Stimulated activated CD4-positive, alpha-beta T cell treated with anti-CD3 and anti-CD28 coated beads, Interleukin-1b, Interleukin-23, amount 100 ng/mL, for 4 hours (primary cell): Measurements from ENCODE around the gene VPS8.
A peak's percentile ranks its signal among the peaks of the same experiment; 100 is the strongest.

ENCODE experiments used
- DNase-seq, 2 donors: peaks; one replicate each; pipeline ENCODE4 v3.0.0-alpha.2; 2020; ENCODE audit warnings: low read depth in 2 of 2

The VPS8 gene

GRCh38 chr3:184811999-184812661 is at the start of gene VPS8:
VPS8 (plus strand) TSS chr3:184812166; CDS start chr3:184824633, 12,467 bp downstream.
- peak; percentile 92 to 96 for DNase-seq

DNA sequence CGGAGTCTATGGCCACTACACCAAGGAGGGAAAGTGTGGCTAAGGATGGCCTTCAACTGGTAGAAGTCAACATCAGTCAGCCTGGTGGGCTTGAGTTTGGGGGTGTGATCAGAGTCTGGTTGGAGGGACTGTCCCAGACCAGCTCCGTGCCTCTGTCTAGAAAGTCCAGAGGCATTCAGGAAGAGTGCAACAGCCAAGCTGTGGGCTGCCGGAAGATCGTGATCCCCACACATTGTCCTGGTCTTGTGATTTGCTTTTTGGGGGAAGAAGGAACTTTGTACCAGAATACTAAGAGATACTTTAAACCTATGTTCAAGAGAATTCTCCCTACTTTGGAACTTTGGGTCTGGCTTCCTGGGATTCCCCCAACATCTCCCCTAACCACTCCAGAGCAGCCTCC is 47.8 kb upstream of the VPS8 start:
- no peak for DNase-seq

- no peak for DNase-seq
Observed at GRCh38 chr3:184765047-184765729, 46.8 kb upstream of the VPS8 start.

DNA sequence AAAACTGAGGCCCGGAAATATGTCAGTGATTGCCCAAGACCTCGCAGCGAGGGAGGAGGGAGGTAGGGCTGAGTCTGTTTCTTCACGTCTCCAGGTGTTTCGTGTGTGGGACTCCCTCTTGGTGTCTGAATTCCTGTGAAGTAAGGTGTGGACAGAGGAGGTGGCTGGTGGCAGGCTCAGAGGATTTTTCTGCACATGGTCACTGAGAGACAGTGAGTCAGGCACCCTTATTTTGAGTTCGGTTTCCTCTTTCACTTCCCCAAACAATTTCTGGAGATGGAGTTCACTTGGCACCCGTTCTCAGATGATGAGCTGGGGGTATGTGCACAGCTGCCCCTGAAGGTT is 46.3 kb upstream of the VPS8 start:
- no peak for DNase-seq

GRCh38 chr3:184766555-184767261 is 45.3 kb upstream of the VPS8 start:
- no peak for DNase-seq

GRCh38 chr3:184767377-184767776 is 44.6 kb upstream of the VPS8 start:
- DNase-seq, result no peak

DNA sequence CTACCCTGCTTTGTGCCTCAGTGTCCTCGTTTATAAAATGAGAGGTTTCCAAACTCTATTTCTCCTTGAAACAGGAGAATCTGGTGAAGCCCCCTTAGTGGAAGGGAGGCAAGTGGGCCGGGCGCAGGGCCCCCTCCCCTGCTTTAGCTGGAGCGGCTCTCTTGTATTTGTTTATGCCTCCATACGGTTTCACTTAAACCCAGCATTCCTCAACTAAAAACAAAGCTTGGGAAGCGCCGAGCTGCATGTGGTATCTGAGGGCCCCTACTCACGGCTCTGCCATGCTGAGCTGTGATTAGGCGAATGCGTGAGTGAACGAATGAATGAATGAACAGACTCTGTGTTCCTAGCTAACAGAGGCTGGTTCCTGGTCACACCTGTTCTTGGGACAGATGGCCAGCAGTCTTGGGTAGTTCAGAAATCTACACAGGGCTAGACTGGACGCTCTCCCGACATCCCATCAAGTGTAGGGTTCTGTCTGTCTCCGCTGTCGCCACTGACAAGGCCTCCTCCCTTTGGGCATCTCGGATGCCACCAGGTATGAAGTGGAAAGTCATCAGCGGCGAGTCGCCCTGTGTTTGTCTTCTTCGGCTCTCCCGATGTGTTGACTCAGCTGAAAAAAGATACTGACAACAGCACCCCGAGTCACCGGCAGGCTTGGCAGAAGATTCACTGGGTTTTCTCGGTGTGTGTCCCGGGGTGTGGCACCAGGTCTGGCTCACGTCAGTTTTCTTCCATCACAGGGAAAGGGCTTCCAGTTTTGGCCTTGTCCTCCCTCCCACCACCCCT is 42.4 kb upstream of the VPS8 start:
- DNase-seq, result no peak

GRCh38 chr3:184770541-184770940 is 41.4 kb upstream of the VPS8 start:
- DNase-seq, result no peak

DNA sequence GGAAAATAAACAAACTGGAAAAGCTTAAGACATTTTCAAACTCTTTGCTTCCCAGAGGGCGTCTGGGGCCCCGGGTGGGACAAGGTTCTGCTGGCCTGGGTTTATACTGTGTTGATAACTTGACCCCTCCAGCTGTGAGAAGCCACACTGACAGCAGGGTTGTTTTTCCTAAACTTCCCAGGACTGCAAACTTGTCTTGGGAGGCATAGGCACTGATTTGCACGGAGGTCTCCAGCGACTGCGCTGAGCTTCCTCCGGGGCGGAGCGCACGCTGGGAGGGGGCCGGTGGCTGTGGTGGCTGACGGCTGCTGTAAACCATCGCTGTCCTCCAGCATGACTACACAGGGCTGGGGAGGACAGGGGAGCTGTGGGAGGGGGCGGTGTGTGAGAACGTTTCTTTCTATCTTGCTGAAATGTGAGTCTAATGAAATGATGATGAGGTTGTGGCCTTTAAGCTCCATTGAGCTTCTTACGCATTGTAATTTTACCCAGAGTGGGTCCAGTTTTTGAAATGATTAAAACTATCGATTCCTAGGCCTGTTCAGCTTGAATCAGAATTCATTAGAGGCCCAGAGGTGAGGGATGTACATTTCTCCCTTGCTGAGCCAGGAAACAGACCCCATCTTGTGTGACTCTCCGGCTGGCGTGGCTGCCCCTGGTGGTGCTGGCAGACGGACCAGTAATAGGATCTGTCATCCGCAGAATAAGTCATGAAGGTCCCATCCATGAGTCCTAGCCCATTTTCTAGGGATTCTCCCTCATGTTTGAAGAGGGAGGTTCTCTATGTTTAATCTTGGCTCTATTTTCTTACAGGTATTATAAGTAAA is 40.5 kb upstream of the VPS8 start:
- DNase-seq, result no peak

DNA sequence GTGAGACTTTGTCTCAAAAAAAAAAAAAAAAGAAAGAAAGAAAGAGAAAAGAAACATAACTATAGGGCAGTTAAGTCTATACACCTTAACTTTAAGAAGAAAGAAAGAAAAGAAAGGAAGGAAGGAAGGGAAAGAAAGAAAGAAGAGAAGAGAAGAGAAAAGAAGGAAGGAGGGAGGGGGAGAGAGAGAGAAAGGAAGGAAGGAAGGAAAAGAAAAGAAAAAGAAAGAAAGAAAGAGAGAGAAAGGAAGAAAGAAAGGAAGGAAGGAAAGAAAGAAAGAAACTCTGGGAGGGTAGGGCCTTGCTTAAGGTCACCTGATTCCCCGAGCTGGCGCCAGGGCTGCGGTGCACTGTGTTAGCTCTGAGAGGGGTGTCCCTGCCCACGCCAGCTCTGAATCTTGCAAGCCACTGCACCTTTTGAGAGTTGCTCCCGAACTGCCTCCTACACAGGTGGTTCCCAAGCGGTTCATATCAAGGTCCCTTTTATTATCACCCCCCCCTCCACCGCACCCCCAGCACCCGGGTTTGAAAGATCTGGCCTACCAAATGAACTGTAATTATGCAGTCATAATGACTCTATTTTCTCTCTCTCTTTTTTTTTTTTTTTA is 39.2 kb upstream of the VPS8 start:
- no peak for DNase-seq

DNA sequence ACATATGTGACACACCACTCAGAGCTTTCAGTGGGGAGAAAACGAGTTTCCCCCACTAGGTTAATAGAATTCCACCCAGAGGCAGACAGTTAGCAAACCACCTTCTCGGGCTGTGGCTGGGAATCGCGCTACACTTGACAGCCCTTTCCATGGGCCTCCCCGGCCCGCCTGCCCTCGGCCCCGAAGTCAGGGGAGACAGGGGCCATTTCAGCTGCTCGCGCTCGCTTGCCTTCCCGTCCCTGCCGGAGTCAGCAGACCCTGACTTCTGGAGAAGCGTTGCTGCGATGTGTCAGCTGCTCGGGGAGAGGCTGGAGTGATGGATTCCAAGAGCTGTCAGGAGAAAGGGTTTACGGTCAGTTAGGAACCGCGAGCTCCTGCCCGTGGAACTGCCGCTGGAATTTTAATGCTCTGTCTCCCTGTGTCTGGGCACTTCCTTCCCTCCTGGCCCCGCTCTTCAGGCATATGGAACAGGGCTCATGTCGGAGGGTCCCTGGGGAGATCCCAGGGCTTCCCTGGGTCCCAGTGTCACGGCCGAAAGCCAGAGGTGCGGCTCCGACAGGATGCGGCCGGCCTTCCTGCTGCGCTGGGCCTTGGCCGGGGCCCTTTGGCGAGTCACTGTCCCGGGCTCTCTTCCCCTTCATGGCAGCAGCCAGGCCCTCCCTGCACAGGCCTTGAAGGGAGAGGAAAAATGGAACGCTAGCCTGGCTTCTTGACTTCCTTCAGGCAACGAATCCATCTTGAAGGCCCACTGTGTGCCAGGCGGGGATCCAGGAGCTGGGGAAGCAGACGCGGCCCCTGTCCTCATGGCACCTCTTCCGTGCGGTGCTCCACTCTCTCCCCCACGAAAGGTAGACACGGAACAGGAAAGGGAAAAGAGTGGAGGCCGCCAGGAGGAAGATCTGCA is 38.4 kb upstream of the VPS8 start:
- no peak for DNase-seq

GRCh38 chr3:184776916-184777315 is 35.0 kb upstream of the VPS8 start:
- no peak for DNase-seq

DNA sequence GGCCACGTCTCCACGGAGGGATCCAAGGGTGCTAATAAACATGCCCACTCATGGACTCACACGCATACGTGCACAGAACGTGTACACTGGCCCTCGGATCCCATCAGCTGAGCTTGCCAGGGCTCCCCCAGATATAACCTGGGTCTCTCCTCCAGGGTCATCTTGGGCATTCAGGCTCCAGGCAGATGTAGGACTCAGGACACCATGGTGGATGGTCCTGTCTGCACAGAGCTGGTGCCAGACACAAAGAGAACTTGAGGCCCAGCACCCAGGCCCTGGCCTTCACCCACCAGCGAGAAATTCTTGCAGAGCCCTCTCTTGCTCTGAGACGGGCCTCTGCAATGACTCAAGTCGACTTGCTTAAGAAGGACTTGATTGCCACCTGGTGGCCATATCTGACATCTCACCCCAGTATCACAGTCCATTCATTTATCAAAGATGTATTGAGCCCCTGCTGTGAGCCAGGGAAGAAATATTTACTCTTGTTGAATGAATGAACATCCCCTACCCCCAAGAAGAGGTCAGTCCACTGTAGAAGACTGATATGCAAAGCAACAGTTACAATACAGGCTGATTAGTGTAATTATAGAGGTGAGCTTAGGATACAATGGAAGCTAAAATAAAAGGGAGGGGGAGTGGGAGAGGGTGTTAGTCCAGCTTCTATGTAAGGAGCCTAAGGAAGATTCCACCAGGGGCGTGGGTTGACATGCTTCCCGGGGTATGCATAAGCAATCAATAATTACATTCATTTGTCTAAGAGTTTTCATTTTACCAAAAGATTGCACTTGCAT is 34.2 kb upstream of the VPS8 start:
- peak; percentile 63 to 71 for DNase-seq

DNA sequence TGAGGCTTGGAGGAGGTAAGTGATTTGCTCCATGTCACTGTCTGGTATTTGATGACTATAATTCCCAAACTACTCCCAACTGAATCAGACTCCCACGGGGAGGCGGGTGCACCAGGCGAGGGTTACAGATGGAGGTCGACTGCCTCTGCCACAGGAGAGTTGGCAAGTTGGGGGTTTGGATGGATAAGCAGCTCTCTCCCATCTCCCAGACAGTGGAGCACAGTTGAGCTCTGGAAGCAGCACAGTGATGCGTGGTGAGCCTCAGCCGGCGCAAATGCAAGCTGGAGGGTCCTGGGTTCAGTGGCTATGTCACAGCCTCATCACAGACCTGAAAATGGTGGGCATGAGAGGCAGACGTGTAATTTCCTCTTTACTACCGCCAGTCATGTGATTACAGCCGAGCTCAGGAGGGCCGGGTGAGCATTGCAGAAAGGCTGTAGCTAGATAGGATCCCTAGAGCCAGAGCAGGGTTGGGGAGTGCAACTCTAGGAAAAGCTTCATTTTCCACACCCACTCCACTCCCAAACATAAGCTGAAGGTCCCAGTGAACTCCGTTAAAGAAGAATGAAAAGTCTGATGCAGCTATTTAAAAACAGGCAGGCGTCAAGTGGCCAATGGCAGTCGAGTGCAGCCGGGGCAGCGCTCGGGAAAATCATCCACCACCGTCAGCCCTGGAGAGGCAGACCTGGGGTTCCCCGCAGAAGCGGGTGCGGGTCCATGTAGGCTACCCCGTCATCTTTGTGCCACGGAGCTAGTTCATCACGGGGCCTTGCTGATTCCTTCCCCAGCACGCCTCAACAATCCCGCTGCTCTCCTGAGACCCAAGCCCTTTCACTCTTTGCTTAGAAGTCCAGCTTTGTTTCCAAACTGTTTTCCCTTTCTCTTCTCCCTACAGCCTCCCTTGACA is 33.3 kb upstream of the VPS8 start:
- no peak for DNase-seq

GRCh38 chr3:184780981-184781515 is 30.9 kb upstream of the VPS8 start:
- DNase-seq, result no peak

DNA sequence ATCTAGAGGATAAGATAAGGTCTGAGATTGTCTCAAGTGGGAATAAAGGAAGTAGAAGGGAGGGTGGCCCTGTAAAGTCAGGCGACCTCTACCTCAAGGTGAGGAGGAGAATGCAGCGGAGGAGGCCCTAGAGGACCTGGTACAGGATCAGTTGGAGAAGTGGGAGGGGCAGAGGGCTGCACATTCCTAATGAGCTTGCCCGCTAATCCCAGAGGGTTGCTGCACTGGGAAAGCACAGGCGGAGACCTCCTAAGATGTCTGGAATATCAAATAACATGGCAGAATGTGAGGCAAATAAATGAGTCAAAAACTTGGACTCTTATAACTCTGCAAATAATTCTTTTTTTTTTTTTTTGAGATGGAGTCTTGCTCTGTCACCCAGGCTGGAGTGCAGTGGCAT is 30.2 kb upstream of the VPS8 start:
- DNase-seq, result no peak

- DNase-seq, result no peak
Observed at GRCh38 chr3:184783319-184783718, 28.6 kb upstream of the VPS8 start.
